T-cell (primary cell): Measurements from ENCODE around the gene ARHGAP12. TPM values are rescaled to one million over a fixed set of nuclear protein-coding genes. Genes with fewer than 3 reads are reported as not detected.

Source experiments
- ATAC-seq, 4 experiments: fragments of 200-7000 bp in 3 of 4; fragments of 150-1000 bp in 1 of 4; cut with Tn5 transposase; replicated peaks in 1 of 4; 1 replicate in 3 of 4; 2 replicates in 1 of 4; pipeline ENCODE4 v1.10.0; 2021; ENCODE audit warnings: moderate library complexity in 3 of 4, mild to moderate bottlenecking in 2 of 4, moderate number of reproducible peaks in 1 of 4
- CTCF ChIA-PET, 2 donors: fragments of 300-600 bp; sonication (Branson Sonifier 250); formaldehyde crosslinking; loops; one replicate each; lab custom pipeline; 2022; ENCODE audit warnings: antibody characterized with exemption in 2 of 2; lab: Charles Lee
- POLR2A ChIA-PET, 2 donors: fragments of 300-600 bp; sonication (Branson Sonifier 250); formaldehyde crosslinking; loops; one replicate each; lab custom pipeline; 2022; ENCODE audit warnings: antibody characterized with exemption in 2 of 2; lab: Charles Lee
- DNase-seq, 35 experiments: peaks; one replicate each; pipeline versions ENCODE4 v3.0.0 to v3.0.0-alpha.2; 2013 to 2023
- H3K27ac ChIP-seq: one replicate; pipeline ENCODE4 v1.5.1; 2013; ENCODE audit warnings: low read length
- H3K27me3 ChIP-seq, 2 experiments: replicated peaks in 1 of 2; 1 replicate in 1 of 2; 2 replicates in 1 of 2; pipeline versions ENCODE4 v1.6.1 to v1.7.0; 2013; ENCODE audit warnings: low read length in 1 of 2, mixed read lengths in 1 of 2; ENCODE audit not compliant: control insufficient read depth in 2 of 2, insufficient read depth in 2 of 2; ENCODE audit errors: extremely low read depth in 1 of 2
- H3K36me3 ChIP-seq, 2 donors: 1 replicate in 1 of 2; 2 replicates in 1 of 2; pipeline versions ENCODE4 v1.6.1 to v1.7.0; 2013; ENCODE audit warnings: low read length in 1 of 2; ENCODE audit not compliant: control insufficient read depth in 2 of 2, insufficient read depth in 1 of 2; ENCODE audit errors: extremely low read depth in 1 of 2
- H3K4me1 ChIP-seq, 2 experiments: 1 replicate in 1 of 2; 2 replicates in 1 of 2; pipeline versions ENCODE4 v1.6.1 to v1.7.0; 2013; ENCODE audit warnings: low read length in 2 of 2, mixed read lengths in 1 of 2; ENCODE audit not compliant: insufficient read depth in 2 of 2, control insufficient read depth in 1 of 2; ENCODE audit errors: extremely low read depth in 1 of 2
- H3K4me3 ChIP-seq, 2 donors: 1 replicate in 1 of 2; 2 replicates in 1 of 2; pipeline versions ENCODE4 v1.5.1 to v1.7.0; 2013; ENCODE audit warnings: mild to moderate bottlenecking in 2 of 2, low read length in 1 of 2, moderate library complexity in 1 of 2; ENCODE audit not compliant: control insufficient read depth in 1 of 2; ENCODE audit errors: extremely low read depth in 1 of 2
- H3K9me3 ChIP-seq: 2 replicates; pipeline ENCODE4 v1.7.0; 2013
- H3K27ac Mint-ChIP-seq, 2 donors: one replicate each; pipeline ENCODE4 v1.8.0; 2020 to 2021; ENCODE audit warnings: mild to moderate bottlenecking in 2 of 2, mixed read lengths in 2 of 2
- H3K27me3 Mint-ChIP-seq, 2 donors: one replicate each; pipeline ENCODE4 v1.8.0; 2021 to 2022; ENCODE audit warnings: mixed read lengths in 2 of 2
- H3K36me3 Mint-ChIP-seq: one replicate; pipeline ENCODE4 v1.8.0; 2021; ENCODE audit warnings: mixed read lengths
- H3K4me1 Mint-ChIP-seq, 3 donors: one replicate each; pipeline ENCODE4 v1.8.0; 2020 to 2022; ENCODE audit warnings: mixed read lengths in 3 of 3, mild to moderate bottlenecking in 1 of 3
- H3K4me3 Mint-ChIP-seq, 3 donors: one replicate each; pipeline ENCODE4 v1.8.0; 2020 to 2022; ENCODE audit warnings: mild to moderate bottlenecking in 3 of 3, mixed read lengths in 3 of 3, moderate library complexity in 3 of 3
- H3K9me3 Mint-ChIP-seq, 3 donors: one replicate each; pipeline ENCODE4 v1.8.0; 2020 to 2022; ENCODE audit warnings: mixed read lengths in 3 of 3
- WGBS: methylation state at CpG from one replicate; pipeline ENCODE4 v1.1.5; 2013; ENCODE audit warnings: missing lambda C conversion rate; ENCODE audit not compliant: insufficient coverage; 5-methylcytosine and 5-hydroxymethylcytosine counted together
- total RNA-seq, 35 experiments: library from RNA in 6 of 35; stranded (reverse) in 6 of 35; fragments of 120-200 nt in 1 of 35; gene quantifications; one replicate each; pipeline versions ENCODE4 v1.2.1 to v1.2.4 and lab custom pipeline; 2013 to 2026

The ARHGAP12 gene
- total RNA-seq, 5 donors from 2014 or later (not counting 1 experiment from before 2014, with no cell fraction given), result 19.1 to 24.6 (median 23.0) TPM

GRCh38 chr10:31949266-31949665, 20.6 kb upstream of the ARHGAP12 start:
- no peaks in the 10 kb centered on the region for H3K9me3 ChIP-seq
- WGBS, result 88% methylated on average over 3 of the region's 3 CpGs
- ChIA-PET CTCF (interaction anchor here (0.7 to 1.6 kb wide), 3 partner anchors 19 to 88 kb away, joined by 3 to 8 read pairs (median 5); no protein-coding TSS in a partner anchor), POLR2A (no interaction called here)
- no peaks in the 10 kb centered on the region for H3K36me3 ChIP-seq
- peaks cover under 1 to 13% (median 13%) of the 10 kb centered on the region in 3 donors for H3K9me3 Mint-ChIP-seq
- no peak overlapping the region for H3K4me3 ChIP-seq
- no peaks in the 10 kb centered on the region for H3K27me3 ChIP-seq
- H3K4me1 Mint-ChIP-seq, result no peaks in the 10 kb centered on the region
- H3K27ac Mint-ChIP-seq, result no peak overlapping the region
- ATAC-seq (no peak), DNase-seq (no peak)
- H3K36me3 Mint-ChIP-seq, result peaks cover under 1% of the 10 kb centered on the region
- H3K4me1 ChIP-seq, result peaks cover under 1 to 4% of the 10 kb centered on the region in 2 experiments
- H3K27ac ChIP-seq, result no peak overlapping the region
- no peaks in the 10 kb centered on the region for H3K27me3 Mint-ChIP-seq
- H3K4me3 Mint-ChIP-seq, result no peak overlapping the region

- Mint-ChIP-seq H3K27me3 (no peaks in the 10 kb centered on the region), H3K4me1 (no peaks in the 10 kb centered on the region), H3K4me3 (no peak overlapping the region), H3K36me3 (no peaks in the 10 kb centered on the region), H3K9me3 (peaks cover 0 to 7% (median 6%) of the 10 kb centered on the region in 3 donors), H3K27ac (no peak overlapping the region)
- ChIA-PET POLR2A (interaction anchor here in 1 of 2 donors (0.6 to 1.3 kb wide), 3 partner anchors 12 to 532 kb away, joined by 3 to 4 read pairs (median 3); no protein-coding TSS in a partner anchor), CTCF (interaction anchor here in 1 of 2 donors (0.6 to 1.6 kb wide), 2 partner anchors 86 to 986 kb away, joined by 3 to 5 read pairs; no protein-coding TSS in a partner anchor)
- ATAC-seq (no peak), DNase-seq (no peak)
- no peaks in the 10 kb centered on the region for H3K9me3 ChIP-seq
- H3K4me3 ChIP-seq, result no peak overlapping the region
- H3K36me3 ChIP-seq, result no peaks in the 10 kb centered on the region
- peaks cover 3 to 4% of the 10 kb centered on the region in 2 experiments for H3K4me1 ChIP-seq
- 88% methylated on average over 2 of the region's 7 CpGs for WGBS
- no peak overlapping the region for H3K27ac ChIP-seq
- H3K27me3 ChIP-seq, result no peaks in the 10 kb centered on the region
Measured at GRCh38 chr10:31948021-31948420, 19.4 kb upstream of the ARHGAP12 start.

GRCh38 chr10:31947144-31947926, 18.7 kb upstream of the ARHGAP12 start:
- Mint-ChIP-seq H3K9me3 (peaks cover 0 to 7% (median 6%) of the 10 kb centered on the region in 3 donors), H3K36me3 (no peaks in the 10 kb centered on the region), H3K4me3 (no peak overlapping the region), H3K4me1 (no peaks in the 10 kb centered on the region), H3K27ac (no peak overlapping the region), H3K27me3 (no peaks in the 10 kb centered on the region)
- Histone ChIP-seq H3K4me3 (no peak overlapping the region), H3K4me1 (peaks cover 3 to 4% of the 10 kb centered on the region in 2 experiments), H3K9me3 (no peaks in the 10 kb centered on the region), H3K27ac (no peak overlapping the region), H3K27me3 (no peaks in the 10 kb centered on the region), H3K36me3 (no peaks in the 10 kb centered on the region)
- ChIA-PET POLR2A (interaction anchor here in 1 of 2 donors (1.0 to 1.3 kb wide), 2 partner anchors 11 to 33 kb away, joined by 3 to 4 read pairs; no protein-coding TSS in a partner anchor), CTCF (interaction anchor here (0.6 to 1.2 kb wide), 2 partner anchors 71 to 85 kb away, joined by 3 to 4 read pairs; no protein-coding TSS in a partner anchor)
- DNase-seq, result no peak
- no peak for ATAC-seq
- WGBS, result 90% methylated on average over 2 of the region's 7 CpGs

DNA sequence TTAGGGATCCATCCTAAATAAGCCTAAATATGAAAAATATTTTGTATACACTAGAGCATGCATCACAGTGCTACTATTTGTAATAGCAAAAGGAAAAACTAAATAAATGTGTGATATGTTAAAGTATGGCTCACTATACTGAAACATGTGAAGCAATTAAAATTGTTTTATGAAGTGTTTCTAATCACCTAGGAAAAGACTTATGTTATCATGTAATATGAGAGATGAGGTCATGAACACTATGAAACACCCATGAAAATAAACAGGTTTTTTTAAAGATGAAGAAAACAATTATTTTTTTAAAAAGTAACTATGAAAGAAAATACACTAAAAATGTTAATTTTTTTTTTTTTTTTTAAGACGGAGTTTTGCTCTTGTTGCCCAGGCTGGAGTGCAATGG, 16.8 kb upstream of the ARHGAP12 start:
- H3K27ac Mint-ChIP-seq, result no peak overlapping the region
- Histone ChIP-seq H3K36me3 (no peaks in the 10 kb centered on the region), H3K27me3 (no peaks in the 10 kb centered on the region), H3K4me1 (peaks cover 3 to 4% of the 10 kb centered on the region in 2 experiments), H3K4me3 (no peak overlapping the region), H3K27ac (no peak overlapping the region), H3K9me3 (no peaks in the 10 kb centered on the region)
- H3K27me3 Mint-ChIP-seq, result no peaks in the 10 kb centered on the region
- no peaks in the 10 kb centered on the region for H3K36me3 Mint-ChIP-seq
- H3K4me1 Mint-ChIP-seq, result peaks cover 7 to 9% (median 9%) of the 10 kb centered on the region in 3 donors
- POLR2A ChIA-PET, result interaction anchor here in 1 of 2 donors (0.6 kb wide), 1 partner anchor 9 kb away, joined by 3 read pairs; no protein-coding TSS in a partner anchor
- WGBS, result no CpG with 5 or more reads among the region's 1 CpG
- DNase-seq (no peak), ATAC-seq (no peak)
- H3K4me3 Mint-ChIP-seq, result no peak overlapping the region
- H3K9me3 Mint-ChIP-seq, result no peaks in the 10 kb centered on the region
- CTCF ChIA-PET, result no interaction called here

DNA sequence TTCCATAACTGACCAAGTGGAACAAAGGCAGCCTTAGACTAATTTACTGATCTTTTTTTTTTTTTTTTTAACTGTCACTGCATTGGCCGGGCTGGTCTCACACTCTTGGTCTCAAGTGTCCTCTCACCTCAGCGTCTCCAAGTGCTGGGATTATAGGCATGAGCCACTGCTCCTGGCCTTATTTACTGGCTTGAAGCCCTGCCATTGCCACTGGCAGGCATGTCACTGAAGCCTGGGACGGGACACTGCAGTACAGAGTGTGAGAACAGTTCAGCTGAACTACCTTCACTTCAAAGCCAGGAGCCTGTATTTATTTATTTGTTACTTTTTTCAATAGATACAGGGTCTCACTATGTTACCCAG, 15.4 kb upstream of the ARHGAP12 start:
- Mint-ChIP-seq H3K36me3 (no peaks in the 10 kb centered on the region), H3K4me3 (no peak overlapping the region), H3K9me3 (no peaks in the 10 kb centered on the region), H3K4me1 (peaks cover 7 to 9% (median 9%) of the 10 kb centered on the region in 3 donors), H3K27me3 (no peaks in the 10 kb centered on the region), H3K27ac (no peak overlapping the region)
- no peak for ATAC-seq
- Histone ChIP-seq H3K4me1 (peaks cover 3 to 4% of the 10 kb centered on the region in 2 experiments), H3K4me3 (no peak overlapping the region), H3K27me3 (no peaks in the 10 kb centered on the region), H3K9me3 (no peaks in the 10 kb centered on the region), H3K36me3 (no peaks in the 10 kb centered on the region), H3K27ac (no peak overlapping the region)
- ChIA-PET POLR2A (no interaction called here), CTCF (no interaction called here)
- 93% methylated on average over 2 of the region's 3 CpGs for WGBS
- no peak for DNase-seq

- no peaks in the 10 kb centered on the region for H3K36me3 Mint-ChIP-seq
- Histone ChIP-seq H3K4me1 (peaks cover 3 to 4% of the 10 kb centered on the region in 2 experiments), H3K9me3 (no peaks in the 10 kb centered on the region), H3K27me3 (no peaks in the 10 kb centered on the region), H3K27ac (no peak overlapping the region), H3K4me3 (no peak overlapping the region), H3K36me3 (no peaks in the 10 kb centered on the region)
- DNase-seq (no peak), ATAC-seq (no peak)
- H3K4me1 Mint-ChIP-seq, result peaks cover 7 to 9% (median 9%) of the 10 kb centered on the region in 3 donors
- no peaks in the 10 kb centered on the region for H3K27me3 Mint-ChIP-seq
- ChIA-PET CTCF (no interaction called here), POLR2A (no interaction called here)
- H3K4me3 Mint-ChIP-seq, result no peak overlapping the region
- H3K27ac Mint-ChIP-seq, result no peak overlapping the region
- 90% methylated on average over 3 of the region's 4 CpGs for WGBS
- H3K9me3 Mint-ChIP-seq, result no peaks in the 10 kb centered on the region
Measured at GRCh38 chr10:31942892-31943291, 14.3 kb upstream of the ARHGAP12 start.
